ENCODE measurements around the gene NPAT. TPM values are rescaled to one million over a fixed set of nuclear protein-coding genes. Genes with fewer than 3 reads are reported as not detected.

Gene NPAT
- total RNA-seq, 2 experiments from 2014 or later = 25.4 to 28.9 TPM

- Mint-ChIP-seq H3K27me3 (no peaks in the 10 kb centered on the region), H3K4me3 (no peak overlapping the region), H3K4me1 (ENCODE audit: low read depth) (peaks cover 21% of the 10 kb centered on the region), H3K36me3 (ENCODE audit: low read depth) (peaks cover 69% of the 10 kb centered on the region), H3K27ac (peak overlapping the region; percentile 67), H3K9me3 (no peaks in the 10 kb centered on the region)
- intact Hi-C loops (cut with DNase I, micrococcal nuclease) = no loop called here
- ATAC-seq (ENCODE audit: poor library complexity) = no peak
- peaks cover 36% of the 10 kb centered on the region for H3K36me3 ChIP-seq (ENCODE audit: insufficient read depth, low read length)
- no peak for TF ChIP-seq CTCF (IDR thresholded peaks at IDR 0.05)
- DNase-seq = no peak
- H3K4me1 ChIP-seq (ENCODE audit: insufficient read depth, low read length) = no peaks in the 10 kb centered on the region
- CTCF ChIA-PET = no interaction called here
- no peaks in the 10 kb centered on the region for H3K9me3 ChIP-seq (ENCODE audit: control insufficient read depth in 1 of 2, insufficient read depth in 1 of 2, low read length in 2 of 2)
- POLR2A ChIA-PET = no interaction called here
- H3K4me3 ChIP-seq (ENCODE audit: low read length) = no peak overlapping the region
- H3K27ac ChIP-seq (ENCODE audit: low read depth in 1 of 2, low read length in 2 of 2) = no peak overlapping the region
- H3K27me3 ChIP-seq (ENCODE audit: control insufficient read depth in 1 of 2, insufficient read depth in 2 of 2, low read length in 2 of 2) = no peaks in the 10 kb centered on the region
These were observed 90.4 kb downstream of the NPAT start for GRCh38 chr11:108131993-108132392.

- H3K27ac Mint-ChIP-seq = peak overlapping the region; percentile 16
- CTCF ChIA-PET = interaction anchor here (1.5 to 1.7 kb wide), 2 partner anchors 10 to 14 kb away, joined by 3 to 5 read pairs; no protein-coding TSS in a partner anchor
These were observed 93.7 kb downstream of the NPAT start for GRCh38 chr11:108128772-108129171.

GRCh38 chr11:108125096-108125495, 97.3 kb downstream of the NPAT start:
- peaks cover 27% of the 10 kb centered on the region for H3K36me3 Mint-ChIP-seq (ENCODE audit: low read depth)
- H3K4me3 ChIP-seq (ENCODE audit: low read length) = no peak overlapping the region
- peaks cover 0 to 3% of the 10 kb centered on the region in 2 experiments for H3K9me3 ChIP-seq (ENCODE audit: control insufficient read depth in 1 of 2, insufficient read depth in 1 of 2, low read length in 2 of 2)
- H3K27ac ChIP-seq (ENCODE audit: low read depth in 1 of 2, low read length in 2 of 2) = no peak overlapping the region
- TF ChIP-seq CTCF (IDR thresholded peaks at IDR 0.05) = no peak
- H3K4me3 Mint-ChIP-seq = peak overlapping the region; percentile 46
- H3K4me1 Mint-ChIP-seq (ENCODE audit: low read depth) = peaks cover 47% of the 10 kb centered on the region
- H3K27me3 ChIP-seq (ENCODE audit: control insufficient read depth in 1 of 2, insufficient read depth in 2 of 2, low read length in 2 of 2) = no peaks in the 10 kb centered on the region
- DNase-seq = no peak
- no peaks in the 10 kb centered on the region for H3K9me3 Mint-ChIP-seq
- POLR2A ChIA-PET = no interaction called here
- H3K27me3 Mint-ChIP-seq = no peaks in the 10 kb centered on the region
- ATAC-seq (ENCODE audit: poor library complexity) = no peak
- H3K4me1 ChIP-seq (ENCODE audit: insufficient read depth, low read length) = peaks cover 40% of the 10 kb centered on the region
- CTCF ChIA-PET = no interaction called here
- intact Hi-C loops (cut with DNase I, micrococcal nuclease) = loop anchor here in 1 of 2 experiments (10.0 kb wide), 1 partner anchor 370 kb away; the partner anchor contains the start of gene POGLUT3
- peaks cover 2% of the 10 kb centered on the region for H3K36me3 ChIP-seq (ENCODE audit: insufficient read depth, low read length)
- peak overlapping the region; percentile 79 for H3K27ac Mint-ChIP-seq

More at GRCh38 chr11:108128772-108129171, 93.7 kb downstream of the NPAT start:
- H3K4me1 Mint-ChIP-seq (ENCODE audit: low read depth) = peaks cover 28% of the 10 kb centered on the region
- no peak overlapping the region for H3K4me3 Mint-ChIP-seq
- H3K36me3 Mint-ChIP-seq (ENCODE audit: low read depth) = peaks cover 48% of the 10 kb centered on the region
- Histone ChIP-seq H3K4me3 (ENCODE audit: low read length) (no peak overlapping the region), H3K4me1 (ENCODE audit: insufficient read depth, low read length) (peaks cover 8% of the 10 kb centered on the region), H3K27ac (ENCODE audit: low read depth in 1 of 2, low read length in 2 of 2) (no peak overlapping the region), H3K36me3 (ENCODE audit: insufficient read depth, low read length) (peaks cover 17% of the 10 kb centered on the region), H3K27me3 (ENCODE audit: control insufficient read depth in 1 of 2, insufficient read depth in 2 of 2, low read length in 2 of 2) (no peaks in the 10 kb centered on the region), H3K9me3 (ENCODE audit: control insufficient read depth in 1 of 2, insufficient read depth in 1 of 2, low read length in 2 of 2) (peaks cover 0 to 3% of the 10 kb centered on the region in 2 experiments)
- ATAC-seq (ENCODE audit: poor library complexity) = no peak
- TF ChIP-seq CTCF (IDR thresholded peaks at IDR 0.05) = no peak
- intact Hi-C loops (cut with DNase I, micrococcal nuclease) = loop anchor here in 1 of 2 experiments (10.0 kb wide), 1 partner anchor 366 kb away; the partner anchor contains the start of gene POGLUT3
- POLR2A ChIA-PET = no interaction called here
- no peaks in the 10 kb centered on the region for H3K27me3 Mint-ChIP-seq
- no peak for DNase-seq
- no peaks in the 10 kb centered on the region for H3K9me3 Mint-ChIP-seq

All from CD4-positive, alpha-beta T cell (primary cell).